NCI-H2196 treated with DMSO at 0.1 percent for 48 hours (cell line): Measurements from ENCODE around the gene NF1.

ENCODE experiments used
- DNase-seq: peaks from one replicate; lab custom pipeline; 2025; ENCODE audit not compliant: unreplicated experiment; lab: John Stamatoyannopoulos, UW

Gene NF1

DNA sequence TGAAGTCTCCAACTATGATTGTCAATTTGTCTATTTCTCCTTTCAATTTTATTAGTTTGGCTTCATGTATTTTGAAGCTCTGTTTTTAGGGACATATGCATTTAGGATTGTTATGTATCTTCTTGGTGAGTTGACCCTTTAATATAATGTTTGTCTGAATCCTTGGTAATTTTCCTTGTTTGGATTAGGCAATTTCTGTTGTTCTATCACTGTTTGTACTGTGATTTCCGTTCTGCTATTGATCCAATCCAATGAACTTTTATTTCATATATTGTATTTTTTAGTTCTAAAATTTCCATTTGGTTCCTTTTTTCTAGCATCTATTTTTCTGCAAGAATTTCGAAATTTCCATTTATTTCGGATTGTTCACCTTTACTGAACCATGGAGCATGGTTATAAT is 327.7 kb downstream of the NF1 start:
- no peak for DNase-seq

DNA sequence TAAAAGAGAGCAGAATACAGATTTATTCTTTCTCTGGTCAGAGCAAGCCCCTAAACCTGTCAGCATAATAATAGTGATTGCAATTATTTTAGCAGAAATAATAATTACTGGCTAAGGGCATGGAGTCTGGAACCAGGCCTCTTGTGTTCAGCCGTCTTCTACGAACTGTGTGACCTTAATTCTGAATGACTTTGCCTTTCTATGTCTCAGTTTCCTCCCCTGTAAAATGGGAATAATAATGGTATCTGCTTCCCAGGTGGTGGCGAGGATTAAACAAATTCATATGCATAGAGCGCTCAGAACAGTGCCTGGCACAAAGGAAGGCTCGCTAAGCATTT is 330.1 kb downstream of the NF1 start:
- no peak for DNase-seq

DNA sequence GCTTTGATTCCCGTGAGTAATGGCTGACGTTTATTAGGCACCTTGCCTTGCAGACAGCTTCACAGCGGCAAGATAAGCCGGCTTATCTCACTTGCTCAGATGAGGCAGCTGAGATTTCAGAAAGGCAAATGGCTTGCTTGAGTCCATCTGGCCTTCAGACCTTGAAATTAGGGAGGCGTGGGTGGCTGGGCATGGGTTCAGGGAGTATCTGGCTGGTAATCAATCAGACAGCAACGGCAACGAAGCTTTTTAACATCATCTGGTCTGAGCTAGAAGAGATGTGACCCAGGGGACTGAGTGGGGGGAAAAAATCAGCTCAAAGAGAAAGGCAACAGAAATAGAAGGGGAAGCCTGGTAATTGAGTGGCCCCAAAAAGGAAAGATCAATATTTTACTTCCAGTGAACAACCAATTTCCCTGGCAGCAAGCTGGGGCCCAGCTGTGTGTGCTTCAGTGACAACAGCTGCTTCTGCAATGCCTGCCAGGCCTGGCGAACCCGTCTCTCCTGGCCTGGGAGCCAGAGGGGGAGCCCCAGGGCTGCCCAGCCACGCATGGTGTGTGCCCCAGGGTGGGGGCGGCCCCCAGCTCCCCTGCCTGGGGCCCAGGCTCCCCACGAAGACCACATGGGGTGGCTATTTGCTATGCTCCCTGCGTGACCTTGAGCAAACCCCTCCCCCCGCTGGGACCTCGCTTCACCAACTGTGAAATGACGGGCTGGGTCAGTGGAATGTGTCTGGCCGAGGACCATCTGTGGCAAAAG is 330.7 kb downstream of the NF1 start:
- no peak for DNase-seq
